SU-DHL-6 (cell line): ENCODE measurements around the gene PHLDB1.

Experiments
- H2AFZ ChIP-seq: fragments of 200-600 bp; sonication (generic); 2 replicates; pipeline ENCODE4 v1.6.1; 2014; ENCODE audit warnings: low read depth, mild to moderate bottlenecking, moderate library complexity, mixed read lengths, antibody characterized with exemption, low read length; ENCODE audit not compliant: severe bottlenecking
- H3F3A ChIP-seq: fragments of 200-600 bp; shearing (Covaris generic); 2 replicates; pipeline ENCODE4 v1.6.0; 2016; ENCODE audit warnings: antibody characterized with exemption, mild to moderate bottlenecking; ENCODE audit not compliant: insufficient read depth
- H3K27ac ChIP-seq: fragments of 200-600 bp; sonication (generic); 2 replicates; pipeline ENCODE4 v1.5.1; 2016; ENCODE audit warnings: low read depth, mild to moderate bottlenecking, low read length, moderate library complexity, mixed read lengths
- H3K27me3 ChIP-seq: fragments of 200-600 bp; sonication (generic), shearing (Covaris generic); 2 replicates; pipeline ENCODE4 v1.6.0; 2014; ENCODE audit warnings: mild to moderate bottlenecking, low read length
- H3K36me3 ChIP-seq: fragments of 200-600 bp; sonication (generic); 2 replicates; pipeline ENCODE4 v1.6.1; 2014; ENCODE audit warnings: mild to moderate bottlenecking, low read length, mixed read lengths
- H3K4me2 ChIP-seq: fragments of 300-600, 200-600 bp; shearing (Covaris generic), sonication (generic); 2 replicates; pipeline ENCODE4 v1.6.0; 2014; ENCODE audit warnings: low read length, low read depth, mild to moderate bottlenecking; ENCODE audit not compliant: poor library complexity, severe bottlenecking
- H3K4me3 ChIP-seq: fragments of 200-600 bp; sonication (generic); 2 replicates; pipeline ENCODE4 v1.5.1; 2014; ENCODE audit warnings: antibody characterized with exemption, low read length, mild to moderate bottlenecking, mixed read lengths; ENCODE audit not compliant: insufficient read depth, poor library complexity, severe bottlenecking
- H3K79me2 ChIP-seq: fragments of 200-600 bp; sonication (generic); 2 replicates; pipeline ENCODE4 v1.6.1; 2014; ENCODE audit warnings: mild to moderate bottlenecking, low read length, moderate library complexity; ENCODE audit not compliant: insufficient read depth
- H3K9ac ChIP-seq: fragments of 200-600 bp; sonication (generic); 2 replicates; pipeline ENCODE4 v1.7.0; 2014; ENCODE audit warnings: mild to moderate bottlenecking, low read length
- H3K9me2 ChIP-seq: fragments of 200-600 bp; sonication (generic); replicated peaks from 2 replicates; pipeline ENCODE4 v1.6.1; 2014; ENCODE audit warnings: low read length; ENCODE audit not compliant: insufficient read depth
- H3K9me3 ChIP-seq: fragments of 200-600 bp; sonication (generic); 2 replicates; pipeline ENCODE4 v1.6.1; 2014; ENCODE audit warnings: low read length, mixed read lengths; ENCODE audit not compliant: insufficient read depth
- H4K20me1 ChIP-seq: fragments of 200-600 bp; sonication (generic); 2 replicates; pipeline ENCODE4 v1.6.1; 2014; ENCODE audit warnings: low read depth, mild to moderate bottlenecking, antibody characterized with exemption, low read length, moderate library complexity, mixed read lengths
- CTCF ChIP-seq: fragments of 200-600 bp; sonication (generic); IDR thresholded peaks from one replicate; pipeline ENCODE4 v1.5.1; 2017; ENCODE audit warnings: antibody characterized with exemption, mild to moderate bottlenecking, low read length, moderate library complexity; ENCODE audit not compliant: insufficient read depth, poor library complexity, severe bottlenecking
- EZH2phosphoT487 ChIP-seq: fragments of 200-600 bp; sonication (generic), shearing (Covaris generic); conservative IDR thresholded peaks from 2 replicates; pipeline ENCODE4 v1.6.1; 2018; ENCODE audit warnings: mild to moderate bottlenecking, antibody characterized with exemption, low read length, moderate library complexity, mixed read lengths

Gene PHLDB1

DNA sequence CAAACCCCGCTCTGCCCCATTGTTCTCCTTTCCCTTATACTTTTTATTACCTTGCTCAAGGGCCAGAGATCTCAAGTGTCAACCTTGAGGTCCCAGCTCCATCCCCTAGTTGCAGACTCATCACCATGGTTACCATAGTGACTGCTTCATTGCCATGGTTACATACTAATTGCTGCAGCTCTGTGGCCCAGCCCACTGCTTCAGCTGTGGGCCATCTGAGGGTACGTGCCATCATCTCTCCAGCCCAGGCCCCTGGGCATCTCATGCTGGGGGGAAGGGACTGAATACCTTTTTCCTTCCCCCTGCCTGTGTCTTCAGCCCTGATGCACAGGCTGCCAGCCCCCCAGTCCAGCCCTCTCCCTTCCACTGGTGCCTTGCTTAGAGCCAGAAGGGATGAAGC lies 49.8 kb downstream of the PHLDB1 start:
- Histone ChIP-seq H3F3A (no peaks in the 10 kb centered on the region), H3K79me2 (no peaks in the 10 kb centered on the region), H2AFZ (no peak overlapping the region), H3K4me2 (no peak overlapping the region), H3K27me3 (no peaks in the 10 kb centered on the region), H3K36me3 (no peaks in the 10 kb centered on the region), H3K9me3 (no peaks in the 10 kb centered on the region), H3K27ac (no peak overlapping the region), H3K4me3 (no peak overlapping the region), H4K20me1 (no peaks in the 10 kb centered on the region), H3K9ac (no peak overlapping the region), H3K9me2 (no peaks in the 10 kb centered on the region)
- TF ChIP-seq CTCF (no peak), EZH2phosphoT487 (no peak)

DNA sequence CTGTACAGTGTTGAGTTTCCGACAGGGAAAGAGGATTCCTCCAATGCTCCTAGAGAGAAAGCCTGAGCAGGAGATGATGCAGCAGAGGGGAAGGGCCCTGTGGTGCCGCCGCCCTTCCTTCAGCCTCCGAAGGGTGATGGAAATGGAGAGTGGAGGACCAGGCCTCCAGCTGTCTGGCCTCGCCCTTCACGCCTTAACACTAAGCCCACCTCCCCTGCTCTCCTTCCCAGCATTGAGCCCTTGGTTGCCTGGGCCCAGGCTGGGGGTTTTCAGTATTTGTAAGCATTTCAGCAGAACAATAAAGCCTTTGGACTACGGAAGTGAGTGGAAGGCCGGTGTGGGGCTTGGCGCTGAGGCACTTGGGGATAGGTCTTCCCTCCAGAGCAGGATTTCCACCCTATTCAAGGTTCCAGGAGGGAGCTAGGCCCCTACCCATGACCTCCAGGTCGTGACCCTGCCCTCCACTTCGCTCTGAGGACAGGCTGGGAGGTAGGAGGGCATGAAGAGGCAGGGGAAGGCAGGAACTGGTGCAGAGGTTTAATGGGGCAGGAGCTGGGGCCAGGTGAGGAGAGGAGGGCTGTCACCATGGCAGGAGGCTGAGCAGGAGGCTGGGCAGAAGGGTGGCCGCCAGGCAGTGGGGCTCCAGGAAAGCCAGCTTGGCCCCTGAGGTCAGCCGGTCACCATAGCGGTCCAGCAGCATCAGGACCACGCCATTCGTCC lies 50.5 kb downstream of the PHLDB1 start:
- no peak overlapping the region for H3K27ac ChIP-seq
- no peaks in the 10 kb centered on the region for H3K9me2 ChIP-seq
- H3K79me2 ChIP-seq, result no peaks in the 10 kb centered on the region
- no peak overlapping the region for H3K9ac ChIP-seq
- no peaks in the 10 kb centered on the region for H4K20me1 ChIP-seq
- TF ChIP-seq EZH2phosphoT487, result no peak
- TF ChIP-seq CTCF, result no peak
- H3K9me3 ChIP-seq, result no peaks in the 10 kb centered on the region
- H3K4me2 ChIP-seq, result no peak overlapping the region
- no peaks in the 10 kb centered on the region for H3F3A ChIP-seq
- no peak overlapping the region for H3K4me3 ChIP-seq
- H2AFZ ChIP-seq, result no peak overlapping the region
- H3K27me3 ChIP-seq, result no peaks in the 10 kb centered on the region
- no peaks in the 10 kb centered on the region for H3K36me3 ChIP-seq

- no peak overlapping the region for H3K4me2 ChIP-seq
- TF ChIP-seq CTCF (no peak), EZH2phosphoT487 (no peak)
- no peak overlapping the region for H3K27ac ChIP-seq
- H3K9me3 ChIP-seq, result no peaks in the 10 kb centered on the region
- no peaks in the 10 kb centered on the region for H3K27me3 ChIP-seq
- H4K20me1 ChIP-seq, result no peaks in the 10 kb centered on the region
- no peak overlapping the region for H3K9ac ChIP-seq
- H2AFZ ChIP-seq, result peak overlapping the region; percentile 82
- no peaks in the 10 kb centered on the region for H3K9me2 ChIP-seq
- H3K4me3 ChIP-seq, result no peak overlapping the region
- no peaks in the 10 kb centered on the region for H3F3A ChIP-seq
- no peaks in the 10 kb centered on the region for H3K79me2 ChIP-seq
- H3K36me3 ChIP-seq, result no peaks in the 10 kb centered on the region
These were observed 51.3 kb downstream of the PHLDB1 start for GRCh38 chr11:118658429-118659313.
